GM19025 (cell line): Measurements from ENCODE around the gene LIPK.

Experiments
- ATAC-seq: cut with Tn5 transposase; IDR thresholded peaks from one replicate; pipeline ENCODE4 v1.9.1; 2021; ENCODE audit warnings: mild to moderate bottlenecking, low read depth, moderate library complexity; ENCODE audit not compliant: unreplicated experiment

LIPK gene

GRCh38 chr10:88781206-88781605 lies 75.2 kb downstream of the LIPK start:
- no peak for ATAC-seq

GRCh38 chr10:88782222-88782621 lies 76.2 kb downstream of the LIPK start:
- ATAC-seq = no peak

GRCh38 chr10:88783724-88784123 lies 77.7 kb downstream of the LIPK start:
- no peak for ATAC-seq

- ATAC-seq = no peak
Observed at GRCh38 chr10:88786032-88786770, 80.2 kb downstream of the LIPK start.

GRCh38 chr10:88787463-88787862 lies 81.4 kb downstream of the LIPK start:
- no peak for ATAC-seq

- ATAC-seq = no peak
Observed at GRCh38 chr10:88788924-88789323, 82.9 kb downstream of the LIPK start.

- no peak for ATAC-seq
Observed at GRCh38 chr10:88791924-88792323, 85.9 kb downstream of the LIPK start.

GRCh38 chr10:88792661-88793060 lies 86.6 kb downstream of the LIPK start:
- no peak for ATAC-seq

GRCh38 chr10:88793712-88794299 lies 87.8 kb downstream of the LIPK start:
- no peak for ATAC-seq

- ATAC-seq = no peak
Observed at GRCh38 chr10:88794731-88795130, 88.7 kb downstream of the LIPK start.

- no peak for ATAC-seq
Observed at GRCh38 chr10:88800152-88801125, 94.4 kb downstream of the LIPK start.
